H1 (cell line): ENCODE measurements around the gene FBN3. TPM values are rescaled to one million over a fixed set of nuclear protein-coding genes. Genes with fewer than 3 reads are reported as not detected.

Experiments
- CTCF ChIA-PET: fragments of 300-600 bp; sonication (Branson Sonifier 250); formaldehyde crosslinking; loops from one replicate; lab custom pipeline; 2021; ENCODE audit not compliant: partially characterized antibody; lab: Charles Lee
- POLR2A ChIA-PET: fragments of 300-600 bp; sonication (Branson Sonifier 250); formaldehyde crosslinking; loops from one replicate; lab custom pipeline; 2021; ENCODE audit warnings: inconsistent platforms; ENCODE audit not compliant: partially characterized antibody; lab: Charles Lee
- DNase-seq, 2 experiments: peaks; one replicate each; pipeline versions ENCODE4 v3.0.0 to v3.0.0-alpha.2; 2010 to 2022; ENCODE audit warnings: low spot score in 2 of 2, low read depth in 1 of 2, mixed read lengths in 1 of 2
- FAIRE-seq: peaks from 2 replicates; lab custom pipeline; 2011; peaks lifted over from hg19 to GRCh38; lab: Jason Lieb, UNC
- H2AFZ ChIP-seq: 2 replicates; pipeline ENCODE4 v1.8.1; 2012; ENCODE audit warnings: low read length, inconsistent platforms
- H2AK5ac ChIP-seq: 2 replicates; pipeline ENCODE4 v1.6.1; 2013; ENCODE audit warnings: low read depth, low read length
- H2BK120ac ChIP-seq: replicated peaks from 2 replicates; pipeline ENCODE3; 2013; ENCODE audit warnings: low read depth, low read length, inconsistent platforms
- H2BK12ac ChIP-seq: 2 replicates; pipeline ENCODE4 v1.6.1; 2013; ENCODE audit warnings: low read depth, low read length
- H2BK15ac ChIP-seq: 2 replicates; pipeline ENCODE4 v1.6.1; 2013; ENCODE audit warnings: low read length
- H2BK20ac ChIP-seq: 2 replicates; pipeline ENCODE4 v1.6.1; 2013; ENCODE audit warnings: low read length
- H2BK5ac ChIP-seq: 2 replicates; pipeline ENCODE4 v1.6.1; 2013; ENCODE audit warnings: low read depth, low read length
- H3K14ac ChIP-seq: 2 replicates; pipeline ENCODE4 v1.6.1; 2013; ENCODE audit warnings: inconsistent platforms; ENCODE audit not compliant: insufficient read length
- H3K18ac ChIP-seq: 2 replicates; pipeline ENCODE4 v1.6.1; 2013; ENCODE audit warnings: low read length; ENCODE audit errors: extremely low read depth
- H3K23ac ChIP-seq: 2 replicates; pipeline ENCODE4 v1.6.1; 2013; ENCODE audit warnings: inconsistent platforms; ENCODE audit not compliant: insufficient read length
- H3K23me2 ChIP-seq: 2 replicates; pipeline ENCODE4 v1.6.1; 2013; ENCODE audit warnings: low read depth, low read length
- H3K27ac ChIP-seq: 2 replicates; pipeline ENCODE4 v1.6.1; 2011; ENCODE audit warnings: low read depth, low read length, inconsistent platforms
- H3K27me3 ChIP-seq, 4 experiments: replicated peaks in 1 of 4; 1 replicate in 1 of 4; 2 replicates in 3 of 4; pipeline versions ENCODE4 v1.6.1 to v1.8.1; 2011 to 2013; ENCODE audit warnings: low read length in 3 of 4, mild to moderate bottlenecking in 3 of 4, inconsistent platforms in 2 of 4, mixed read lengths in 2 of 4, moderate library complexity in 1 of 4; ENCODE audit not compliant: control insufficient read depth in 3 of 4, insufficient read depth in 3 of 4; ENCODE audit errors: extremely low read depth in 1 of 4
- H3K36me3 ChIP-seq, 4 experiments: 2 replicates each; pipeline versions ENCODE4 v1.6.1 to v1.8.1; 2011 to 2013; ENCODE audit warnings: mild to moderate bottlenecking in 4 of 4, low read length in 3 of 4, moderate library complexity in 2 of 4, control low read depth in 1 of 4, inconsistent platforms in 1 of 4; ENCODE audit not compliant: insufficient read depth in 4 of 4, control insufficient read depth in 2 of 4
- H3K4ac ChIP-seq: replicated peaks from 2 replicates; pipeline ENCODE3; 2013; ENCODE audit warnings: low read length, low read depth, mixed read lengths, inconsistent platforms; ENCODE audit not compliant: insufficient read length
- H3K4me1 ChIP-seq, 4 experiments: replicated peaks in 1 of 4; 1 replicate in 1 of 4; 2 replicates in 3 of 4; pipeline versions ENCODE4 v1.6.1 to v1.8.1; 2011 to 2013; ENCODE audit warnings: low read length in 3 of 4, inconsistent platforms in 2 of 4, mixed read lengths in 1 of 4; ENCODE audit not compliant: insufficient read depth in 4 of 4, control insufficient read depth in 3 of 4
- H3K4me2 ChIP-seq, 2 experiments: 2 replicates each; pipeline versions ENCODE4 v1.6.1 to v1.8.1; 2011 to 2013; ENCODE audit warnings: low read depth in 2 of 2, low read length in 2 of 2, control low read depth in 1 of 2, inconsistent platforms in 1 of 2, mild to moderate bottlenecking in 1 of 2; ENCODE audit not compliant: insufficient read depth in 1 of 2
- H3K4me3 ChIP-seq, 4 experiments: fragments of 200-600, 300-600 bp in 1 of 4; sonication (generic), shearing (Covaris generic), sonication (Bioruptor Twin) in 1 of 4; 2 replicates each; pipeline versions ENCODE4 v1.5.1 to v1.8.1; 2011 to 2016; ENCODE audit warnings: low read length in 4 of 4, low read depth in 3 of 4, control low read depth in 2 of 4, inconsistent platforms in 2 of 4, mild to moderate bottlenecking in 2 of 4, mixed read lengths in 1 of 4, moderate library complexity in 1 of 4; ENCODE audit not compliant: insufficient read depth in 2 of 4; ENCODE audit errors: extremely low read depth in 1 of 4
- H3K56ac ChIP-seq: replicated peaks from 2 replicates; pipeline ENCODE3; 2013; ENCODE audit warnings: low read depth, mild to moderate bottlenecking, mixed read lengths, low read length, inconsistent platforms; ENCODE audit not compliant: insufficient read length
- H3K79me1 ChIP-seq: 2 replicates; pipeline ENCODE4 v1.6.1; 2013; ENCODE audit warnings: low read depth, low read length, control low read depth
- H3K79me2 ChIP-seq, 2 experiments: 2 replicates each; pipeline versions ENCODE4 v1.6.1 to v1.8.1; 2012 to 2013; ENCODE audit warnings: low read length in 2 of 2, mild to moderate bottlenecking in 2 of 2, inconsistent platforms in 1 of 2; ENCODE audit not compliant: insufficient read depth in 2 of 2, control insufficient read depth in 1 of 2
- H3K9ac ChIP-seq, 4 experiments: replicated peaks in 1 of 4; 1 replicate in 1 of 4; 2 replicates in 3 of 4; pipeline versions ENCODE4 v1.6.1 to v1.8.1; 2011 to 2013; ENCODE audit warnings: low read depth in 3 of 4, low read length in 3 of 4, control low read depth in 2 of 4, mild to moderate bottlenecking in 2 of 4, moderate library complexity in 2 of 4, inconsistent platforms in 1 of 4; ENCODE audit errors: extremely low read depth in 1 of 4
- H3K9me3 ChIP-seq, 2 experiments: 2 replicates each; pipeline versions ENCODE4 v1.6.1 to v1.8.1; 2012 to 2013; ENCODE audit warnings: mild to moderate bottlenecking in 2 of 2, moderate library complexity in 2 of 2, control low read depth in 1 of 2, inconsistent platforms in 1 of 2, low read depth in 1 of 2, low read length in 1 of 2, mixed read lengths in 1 of 2; ENCODE audit not compliant: insufficient read depth in 2 of 2
- H4K20me1 ChIP-seq, 2 experiments: replicated peaks in 1 of 2; 2 replicates each; pipeline versions ENCODE3 to v1.8.1; 2011 to 2013; ENCODE audit warnings: inconsistent platforms in 2 of 2, low read length in 2 of 2, mild to moderate bottlenecking in 1 of 2; ENCODE audit not compliant: insufficient read depth in 2 of 2, control insufficient read depth in 1 of 2
- H4K5ac ChIP-seq: 2 replicates; pipeline ENCODE4 v1.6.1; 2013; ENCODE audit warnings: low read length, low read depth, mixed read lengths, inconsistent platforms; ENCODE audit not compliant: insufficient read length
- H4K8ac ChIP-seq: 2 replicates; pipeline ENCODE4 v1.8.0; 2013; ENCODE audit warnings: mild to moderate bottlenecking, moderate library complexity, low read length, inconsistent platforms; ENCODE audit not compliant: insufficient read depth; ENCODE audit errors: extremely low read depth
- H4K91ac ChIP-seq: replicated peaks from 2 replicates; pipeline ENCODE3; 2013; ENCODE audit warnings: low read length, mixed read lengths, inconsistent platforms; ENCODE audit not compliant: insufficient read length
- EP300 ChIP-seq, 2 experiments: IDR thresholded peaks; 1 replicate in 1 of 2; 2 replicates in 1 of 2; pipeline ENCODE4 v1.6.1; 2011 to 2012; ENCODE audit warnings: low read depth in 2 of 2, low read length in 2 of 2, mild to moderate bottlenecking in 2 of 2, borderline replicate concordance in 1 of 2, inconsistent platforms in 1 of 2, moderate library complexity in 1 of 2
- SP4 ChIP-seq: IDR thresholded peaks from 2 replicates; pipeline ENCODE4 v1.6.1; 2012; ENCODE audit warnings: low read length, inconsistent platforms
- WGBS, 2 experiments: shearing (Covaris generic) in 1 of 2; methylation state at CpG; one replicate each; pipeline versions ENCODE4 v1.1.6 to v1.1.7; 2013 to 2015; ENCODE audit warnings: low lambda C conversion rate in 2 of 2, mixed read lengths in 2 of 2, inconsistent platforms in 1 of 2, low coverage in 1 of 2, missing lambda C conversion rate in 1 of 2; ENCODE audit not compliant: insufficient replicate concordance in 2 of 2, insufficient coverage in 1 of 2, insufficient read length in 1 of 2; ENCODE audit errors: extremely low coverage in 1 of 2, missing lambda C conversion rate in 1 of 2; 5-methylcytosine and 5-hydroxymethylcytosine counted together
- polyA plus RNA-seq, 7 experiments: library from polyadenylated mRNA; depleted of rRNA in 3 of 7; stranded (reverse) in 5 of 7; unstranded in 2 of 7; fragments of >200 nt in 5 of 7; fragments of 200-250 nt in 2 of 7; gene quantifications; 1 replicate in 5 of 7; 2 replicates in 1 of 7; 4 replicates in 1 of 7; pipeline versions ENCODE4 v1.2.1 to v1.2.3, GENCODE V29; 2011 to 2013; ENCODE audit warnings: missing spikeins in 2 of 7, mixed read lengths in 2 of 7
- total RNA-seq: library from RNA; stranded (reverse); fragmentation: NEBNext Ultra II Directional; extraction: Animal tissue kit (Norgen Biotek cat#: 25700); gene quantifications from 2 replicates; pipeline ENCODE4 v1.2.1, GENCODE V29; 2021

FBN3 gene
- total and polyA plus RNA-seq, 2 of the 8 experiments (the other 6 are each of a cell fraction or from before 2014, with no cell fraction given): 37.1 to 38.7 TPM

GRCh38 chr19:8057545-8058270 is 91.7 kb downstream of the FBN3 start:
- WGBS, 2 experiments: 83% methylated on average over 7 of the region's 7 CpGs; no CpG with 5 or more reads in 1 of the 2 experiments
- H3K79me2 ChIP-seq: no peaks in the 10 kb centered on the region
- no peaks in the 10 kb centered on the region for H3K27me3 ChIP-seq
- no peak overlapping the region; the same call in 1 of the 2 replicates for H4K8ac ChIP-seq
- H2BK12ac ChIP-seq: no peak overlapping the region
- no peaks in the 10 kb centered on the region for H3K79me1 ChIP-seq
- H2AFZ ChIP-seq: no peak overlapping the region
- H4K5ac ChIP-seq: no peak overlapping the region
- no peak overlapping the region for H3K27ac ChIP-seq
- no peaks in the 10 kb centered on the region for H3K23me2 ChIP-seq
- H3K4me3 ChIP-seq: no peak overlapping the region
- no peaks in the 10 kb centered on the region for H4K20me1 ChIP-seq
- no peak overlapping the region for H3K9ac ChIP-seq
- H3K18ac ChIP-seq: no peak overlapping the region
- no peak overlapping the region for H2BK20ac ChIP-seq
- ChIA-PET CTCF (interaction anchor here (0.6 to 4.8 kb wide), 7 partner anchors 11 to 122 kb away, joined by 3 to 39 read pairs (median 4); no protein-coding TSS in a partner anchor), POLR2A (interaction anchor here (0.7 to 3.3 kb wide), 5 partner anchors 8 to 116 kb away, joined by 3 to 14 read pairs (median 4); partner anchors contain the start of gene ELAVL1)
- no peaks in the 10 kb centered on the region for H3K36me3 ChIP-seq
- H3K23ac ChIP-seq: no peak overlapping the region
- no peak overlapping the region for H2BK5ac ChIP-seq
- no peak overlapping the region for H3K56ac ChIP-seq
- H4K91ac ChIP-seq: no peak overlapping the region
- H3K14ac ChIP-seq: no peak overlapping the region
- H3K9me3 ChIP-seq: no peaks in the 10 kb centered on the region
- H2BK15ac ChIP-seq: no peak overlapping the region
- no peak overlapping the region for H3K4ac ChIP-seq
- H2BK120ac ChIP-seq: no peak overlapping the region
- H3K4me2 ChIP-seq: no peak overlapping the region
- FAIRE-seq: no peak
- H2AK5ac ChIP-seq: no peak overlapping the region; the same call in 1 of the 2 replicates
- peaks cover 0 to 10% (median 4%) of the 10 kb centered on the region in 4 experiments; a peak in 3 of 7 replicates for H3K4me1 ChIP-seq
- DNase-seq: no peak
- no peak for TF ChIP-seq SP4
- TF ChIP-seq EP300 (IDR thresholded peaks at IDR 0.05; ENCODE audit: borderline replicate concordance in 1 of 2, low read depth in 2 of 2, low read length in 2 of 2): no peak
